ENCODE data around the gene PLEKHH2.

The PLEKHH2 gene

GRCh38 chr2:43752302-43752701, 115.2 kb downstream of the PLEKHH2 start:
- FAIRE-seq = no peak

DNA sequence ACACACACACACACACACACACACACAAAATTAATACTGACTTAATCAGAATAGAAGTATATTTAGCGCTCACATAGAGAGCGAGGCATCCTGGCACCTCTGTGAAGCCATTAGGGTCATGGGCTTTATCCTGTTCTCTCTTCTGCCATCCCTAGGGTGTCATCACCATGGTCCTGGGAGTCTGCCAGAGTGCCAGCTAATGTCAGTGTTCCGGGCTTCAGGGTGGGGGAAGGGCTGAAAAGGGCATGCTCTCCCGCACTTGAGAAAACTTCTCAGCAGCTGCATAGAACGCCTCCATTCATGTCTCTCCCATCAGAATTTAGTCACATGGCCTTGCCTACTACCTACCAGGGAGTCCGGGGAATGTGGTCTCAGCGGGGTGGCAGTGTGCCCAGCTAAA, 117.1 kb downstream of the PLEKHH2 start:
- FAIRE-seq (no peak), DNase-seq (ENCODE audit: insufficient read length, low spot score) (no peak)

More at GRCh38 chr2:43752302-43752701, 115.2 kb downstream of the PLEKHH2 start:
- no peak for DNase-seq (ENCODE audit: insufficient read length, low spot score)

GRCh38 chr2:43758739-43759138, 121.7 kb downstream of the PLEKHH2 start:
- FAIRE-seq (no peak), DNase-seq (ENCODE audit: insufficient read length, low spot score) (no peak)

DNA sequence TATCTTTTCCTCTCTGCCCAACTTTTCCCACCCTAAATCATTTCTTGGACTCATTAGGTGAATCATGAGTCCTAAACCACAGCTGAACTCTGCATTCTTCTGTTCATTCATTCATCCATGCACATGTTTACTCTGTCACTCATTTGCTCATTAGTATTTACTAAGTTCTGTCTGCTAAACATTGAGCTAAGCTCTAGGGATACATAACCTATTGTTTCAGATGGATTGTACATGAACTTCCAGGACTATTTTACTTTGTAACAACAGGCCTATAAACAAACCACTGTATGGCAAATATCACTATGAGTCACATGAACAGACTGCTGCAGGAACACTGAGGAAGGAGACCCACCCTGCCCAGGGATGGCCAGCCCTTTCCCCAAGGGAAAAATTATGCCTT, 122.1 kb downstream of the PLEKHH2 start:
- FAIRE-seq (peak; percentile 38), DNase-seq (ENCODE audit: insufficient read length, low spot score) (no peak)

DNA sequence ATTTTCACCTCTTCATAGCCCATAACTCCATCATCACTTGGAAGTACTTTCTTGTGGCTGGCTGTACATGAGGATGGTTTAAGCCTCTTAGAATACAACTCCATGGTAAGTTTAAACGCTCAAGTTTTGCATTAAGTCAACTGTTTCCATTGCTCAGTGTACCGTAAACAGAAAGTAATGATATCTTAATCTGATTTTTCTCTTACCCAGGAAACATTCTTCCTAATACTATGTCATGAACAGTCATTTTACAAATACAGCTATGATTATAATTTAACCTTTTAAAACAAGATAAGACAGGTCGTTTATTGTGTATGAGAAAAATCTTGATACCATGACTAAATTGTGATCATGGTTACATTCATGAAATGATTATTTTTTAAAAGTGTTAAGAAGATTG, 125.2 kb downstream of the PLEKHH2 start:
- no peak for FAIRE-seq
- no peak for DNase-seq (ENCODE audit: insufficient read length, low spot score)

DNA sequence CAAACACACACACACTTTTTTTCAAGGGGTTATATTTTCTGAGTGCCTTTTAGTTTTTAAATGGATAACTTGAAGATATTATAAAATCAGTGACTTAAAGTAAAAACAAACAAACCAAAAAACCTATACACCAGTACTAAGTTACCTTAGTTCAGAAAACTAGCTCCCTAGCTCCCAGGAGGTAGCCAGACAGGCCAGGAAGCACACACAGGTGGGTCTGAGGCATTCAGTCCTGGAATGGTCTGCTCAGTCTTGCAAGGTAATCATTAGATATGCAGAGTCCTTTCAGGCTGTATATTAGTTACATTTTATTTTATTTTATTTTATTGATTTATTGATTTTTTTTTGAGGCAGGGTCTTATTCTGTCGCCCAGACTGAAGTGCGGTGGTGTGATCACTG, 126.0 kb downstream of the PLEKHH2 start:
- DNase-seq (ENCODE audit: insufficient read length, low spot score) = no peak
- no peak for FAIRE-seq

DNA sequence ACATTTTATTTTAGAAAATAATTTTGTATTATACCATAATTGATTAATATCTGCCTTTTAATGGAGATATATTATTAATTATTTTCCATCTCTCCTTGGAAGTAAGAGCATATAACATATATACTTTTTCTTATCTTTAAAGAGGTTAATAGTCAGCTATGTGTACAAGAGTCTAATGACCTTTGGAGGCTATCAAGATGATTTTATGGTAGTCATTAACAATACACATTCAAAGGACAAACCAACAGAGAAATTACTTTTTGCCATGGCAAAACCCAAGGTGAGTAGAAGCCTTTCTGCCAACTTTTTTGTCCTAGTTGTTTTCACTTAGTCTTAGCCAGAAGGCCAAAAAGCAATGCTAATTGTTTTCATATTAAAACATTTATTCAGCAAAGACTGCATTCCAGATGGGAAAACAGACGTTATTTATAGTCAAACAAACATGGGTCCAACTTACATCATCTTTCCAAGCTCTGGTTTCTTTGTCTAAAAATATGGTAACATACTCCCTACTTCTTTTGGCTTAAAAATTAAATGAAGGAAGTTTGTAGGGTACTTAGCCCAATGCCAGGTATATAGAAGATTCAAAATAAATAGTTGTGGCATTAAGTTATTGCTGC, 127.1 kb downstream of the PLEKHH2 start:
- FAIRE-seq = no peak

DNA sequence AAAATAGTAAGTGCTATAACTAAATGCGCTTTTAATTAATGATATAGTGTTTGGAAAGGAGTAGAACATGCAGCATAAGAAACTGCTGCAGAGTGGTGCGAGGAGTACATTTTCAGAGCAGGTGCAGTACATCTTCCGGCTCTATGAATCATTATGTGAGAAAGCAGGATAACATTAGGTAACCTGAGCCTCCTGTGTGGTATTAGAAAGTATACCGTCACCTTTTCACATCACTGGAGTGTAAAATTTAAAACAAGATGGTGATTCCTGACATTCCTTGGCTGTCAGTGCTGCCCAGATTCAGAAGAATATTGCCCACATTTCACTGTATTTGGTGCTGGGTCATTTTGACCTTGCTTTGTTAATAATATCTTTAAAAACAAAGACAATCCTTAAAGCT, 128.9 kb downstream of the PLEKHH2 start:
- DNase-seq (ENCODE audit: insufficient read length, low spot score) (no peak), FAIRE-seq (peak; percentile 48)

More for the DNA sequence above, 127.1 kb downstream of the PLEKHH2 start:
- no peak for DNase-seq (ENCODE audit: insufficient read length, low spot score)

GRCh38 chr2:43773876-43774613, 137.0 kb downstream of the PLEKHH2 start, which contains the start of gene DYNC2LI1:
Gene DYNC2LI1 (plus strand): TSS chr2:43774039. CDS start chr2:43774139, 100 bp downstream.
- DNase-seq (ENCODE audit: insufficient read length, low spot score) = peak; percentile 97
- FAIRE-seq = peak; percentile 76

GRCh38 chr2:43774617-43775016, 137.6 kb downstream of the PLEKHH2 start:
- DNase-seq (ENCODE audit: insufficient read length, low spot score) (no peak), FAIRE-seq (no peak)

DNA sequence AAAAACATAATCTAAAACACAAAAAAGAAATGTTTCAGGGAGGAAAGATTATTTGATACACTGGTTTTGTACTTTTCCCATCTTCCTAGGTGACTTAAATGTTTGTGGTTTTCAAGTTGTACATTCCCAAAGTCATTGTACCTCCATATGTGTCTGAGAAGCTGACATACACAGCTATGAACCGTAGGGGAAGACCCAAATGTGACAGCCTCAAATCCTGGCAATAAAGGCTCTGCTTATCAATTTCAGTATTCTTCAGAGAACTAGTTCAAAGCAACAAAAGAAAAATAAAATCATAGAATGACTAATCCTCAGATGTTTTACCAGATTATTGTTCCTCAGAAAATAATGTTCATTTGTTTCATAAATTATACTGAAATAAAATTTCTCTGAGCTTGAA, 139.3 kb downstream of the PLEKHH2 start:
- DNase-seq (ENCODE audit: insufficient read length, low spot score) (no peak), FAIRE-seq (no peak)

GRCh38 chr2:43777306-43777926, 140.4 kb downstream of the PLEKHH2 start:
- DNase-seq (ENCODE audit: insufficient read length, low spot score) (no peak), FAIRE-seq (no peak)

DNA sequence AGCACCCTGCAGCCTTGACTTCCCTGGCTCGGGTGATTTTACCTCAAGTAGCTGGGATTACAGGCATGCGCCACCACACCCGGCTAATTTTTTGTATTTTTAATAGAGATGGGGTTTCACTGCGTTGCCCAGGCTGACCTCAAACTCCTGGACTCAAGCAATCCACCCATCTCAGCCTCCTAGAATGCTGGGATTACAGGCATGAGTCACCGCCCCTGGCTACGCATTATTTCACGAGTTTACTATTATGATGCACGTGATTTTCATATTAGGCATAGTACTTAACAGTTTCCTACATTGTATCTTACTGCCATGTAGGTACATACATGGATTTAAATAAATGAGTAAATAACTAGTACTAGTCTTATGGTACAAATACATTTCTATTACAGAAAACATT, 141.2 kb downstream of the PLEKHH2 start:
- no peak for FAIRE-seq

GRCh38 chr2:43787895-43788294, 150.8 kb downstream of the PLEKHH2 start:
- DNase-seq (ENCODE audit: insufficient read length, low spot score) = no peak

More for the DNA sequence above, 141.2 kb downstream of the PLEKHH2 start:
- DNase-seq (ENCODE audit: insufficient read length, low spot score) = no peak

DNA sequence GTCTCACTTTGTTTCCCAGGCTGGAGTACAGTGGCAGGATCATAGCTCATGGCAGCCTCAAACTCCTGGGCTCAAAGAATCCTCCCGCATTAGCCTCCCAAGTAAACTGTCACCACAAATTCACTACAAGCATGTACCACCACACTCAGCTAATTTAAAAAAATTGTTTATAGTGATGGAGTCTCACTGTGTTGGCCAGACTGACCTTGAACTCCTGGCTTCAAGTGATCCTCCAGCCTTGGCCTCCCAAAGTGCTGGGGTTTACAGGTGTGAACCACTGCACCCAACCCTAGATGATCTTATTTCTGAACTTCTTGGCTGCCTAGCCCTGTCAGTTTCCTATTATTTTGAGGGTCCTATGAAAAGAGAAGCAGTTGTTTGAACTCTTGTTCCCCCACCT, 151.6 kb downstream of the PLEKHH2 start:
- FAIRE-seq (no peak), DNase-seq (ENCODE audit: insufficient read length, low spot score) (no peak)

More at GRCh38 chr2:43787895-43788294, 150.8 kb downstream of the PLEKHH2 start:
- no peak for FAIRE-seq

DNA sequence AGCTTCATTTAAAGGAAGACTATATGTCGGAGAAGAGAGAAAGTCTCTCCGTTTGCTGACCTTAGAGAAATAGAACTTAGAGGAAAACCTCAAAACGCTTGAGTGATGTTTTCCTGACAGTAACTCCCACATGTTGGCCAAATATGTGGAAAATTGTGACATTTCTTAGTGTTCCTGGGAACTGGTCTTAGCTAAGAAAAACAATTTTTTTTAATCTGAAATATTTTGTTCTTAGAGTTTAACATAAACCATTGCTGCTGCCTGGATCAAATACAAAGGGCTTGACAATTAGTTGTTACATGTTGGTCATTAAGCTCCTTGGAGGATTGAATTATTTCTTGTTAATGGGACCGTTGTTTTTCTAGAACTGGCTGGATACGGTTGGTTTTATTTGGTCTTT, 153.1 kb downstream of the PLEKHH2 start:
- FAIRE-seq (no peak), DNase-seq (ENCODE audit: insufficient read length, low spot score) (no peak)

- no peak for DNase-seq (ENCODE audit: insufficient read length, low spot score)
- no peak for FAIRE-seq
Observed at GRCh38 chr2:43791035-43791765, 154.1 kb downstream of the PLEKHH2 start.

- no peak for FAIRE-seq
- DNase-seq (ENCODE audit: insufficient read length, low spot score) = no peak
Observed at GRCh38 chr2:43792653-43793052, 155.6 kb downstream of the PLEKHH2 start.

DNA sequence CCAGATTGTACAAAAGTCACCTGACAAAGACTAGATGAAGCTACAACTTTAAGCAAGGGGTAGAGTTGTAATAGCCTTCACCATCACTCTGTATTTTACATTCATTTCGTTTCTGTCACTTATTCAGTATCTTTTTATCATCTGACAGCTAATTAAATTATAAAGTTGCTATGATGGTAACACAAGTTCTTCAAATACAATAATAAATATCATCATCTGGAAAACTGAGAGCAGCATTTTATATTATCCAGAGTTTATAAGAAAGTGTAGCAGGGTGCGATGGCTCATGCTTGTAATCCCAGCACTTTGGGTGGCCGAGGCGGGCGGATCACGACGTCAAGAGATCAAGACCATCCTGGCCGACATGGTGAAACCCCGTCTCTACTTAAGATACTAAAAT, 157.9 kb downstream of the PLEKHH2 start:
- DNase-seq (ENCODE audit: insufficient read length, low spot score) (no peak), FAIRE-seq (no peak)

- no peak for FAIRE-seq
- no peak for DNase-seq (ENCODE audit: insufficient read length, low spot score)
Observed at GRCh38 chr2:43796206-43796605, 159.1 kb downstream of the PLEKHH2 start.

DNA sequence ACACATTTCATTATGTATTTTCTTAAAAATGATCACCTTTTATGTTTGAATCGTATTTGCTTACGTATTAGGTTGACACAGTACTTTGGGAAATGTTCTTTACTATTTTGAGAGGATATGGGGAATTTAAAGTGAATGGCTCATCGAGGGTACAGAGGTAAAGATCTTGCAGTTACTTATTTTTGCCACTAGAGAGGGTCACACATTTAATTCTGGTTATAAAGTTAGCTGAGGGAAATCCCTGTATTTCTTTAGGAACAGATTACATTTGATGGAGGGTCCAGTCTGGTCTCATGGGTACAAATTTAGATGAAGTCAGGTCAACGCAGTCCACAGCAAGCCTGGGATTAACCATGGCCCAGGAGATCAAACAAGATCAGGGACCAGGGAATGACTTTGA, 161.2 kb downstream of the PLEKHH2 start:
- DNase-seq (ENCODE audit: insufficient read length, low spot score) = peak; percentile 35

More for the DNA sequence above, 161.2 kb downstream of the PLEKHH2 start:
- FAIRE-seq = no peak

Data from HTR-8/SVneo (cell line).